CD4-positive, alpha-beta T cell treated with Interleukin-12 subunit alpha and Interleukin-12 subunit beta, for 1 hour (primary cell): Measurements from ENCODE around the gene ALPI.

Experiments
- DNase-seq: peaks from one replicate; pipeline ENCODE4 v3.0.0-alpha.2; 2020

ALPI gene

GRCh38 chr2:232465061-232465460 is 9.1 kb downstream of the ALPI start:
- no peak for DNase-seq

DNA sequence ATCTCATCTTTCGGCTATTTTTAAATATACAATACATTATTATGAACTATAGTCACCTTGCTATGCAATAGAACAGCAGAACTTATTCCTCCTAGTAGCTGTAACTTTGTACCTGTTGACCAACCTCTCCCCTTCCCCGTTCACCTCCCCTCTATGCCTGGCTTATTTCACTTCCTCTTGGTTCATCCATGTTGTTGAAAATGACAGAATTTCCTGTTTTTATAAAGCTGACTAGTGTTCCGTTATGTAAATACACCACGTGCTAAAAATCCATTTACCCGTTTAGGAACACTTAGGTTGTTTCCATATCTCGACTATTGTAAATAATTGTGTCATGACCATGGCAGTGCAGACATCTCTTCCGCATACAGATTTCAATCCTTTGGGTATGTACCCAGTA is 10.3 kb downstream of the ALPI start:
- DNase-seq: no peak

GRCh38 chr2:232473467-232473890 is 17.5 kb downstream of the ALPI start:
- DNase-seq: no peak

- DNase-seq: no peak
Observed at GRCh38 chr2:232476045-232476444, 20.1 kb downstream of the ALPI start.

DNA sequence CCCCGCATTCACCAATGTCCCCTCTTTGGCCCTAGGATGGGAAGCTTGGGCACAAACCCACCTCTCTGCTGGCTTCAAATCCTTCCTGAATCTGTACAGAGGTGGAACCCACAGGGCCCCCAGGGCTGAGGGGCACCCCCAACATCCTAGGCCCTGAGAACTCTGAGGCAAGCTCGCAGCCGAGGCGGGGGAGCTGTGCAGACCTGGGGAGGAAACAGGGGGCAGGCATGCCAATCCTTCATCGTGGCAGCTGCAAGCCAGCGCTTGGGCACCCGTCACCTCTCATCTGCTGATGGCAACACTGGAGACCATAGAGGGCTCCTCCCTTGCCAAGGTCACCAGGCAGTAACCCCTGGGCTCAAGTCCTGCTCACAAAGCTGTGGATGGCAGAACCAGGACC is 20.8 kb downstream of the ALPI start:
- DNase-seq: no peak

DNA sequence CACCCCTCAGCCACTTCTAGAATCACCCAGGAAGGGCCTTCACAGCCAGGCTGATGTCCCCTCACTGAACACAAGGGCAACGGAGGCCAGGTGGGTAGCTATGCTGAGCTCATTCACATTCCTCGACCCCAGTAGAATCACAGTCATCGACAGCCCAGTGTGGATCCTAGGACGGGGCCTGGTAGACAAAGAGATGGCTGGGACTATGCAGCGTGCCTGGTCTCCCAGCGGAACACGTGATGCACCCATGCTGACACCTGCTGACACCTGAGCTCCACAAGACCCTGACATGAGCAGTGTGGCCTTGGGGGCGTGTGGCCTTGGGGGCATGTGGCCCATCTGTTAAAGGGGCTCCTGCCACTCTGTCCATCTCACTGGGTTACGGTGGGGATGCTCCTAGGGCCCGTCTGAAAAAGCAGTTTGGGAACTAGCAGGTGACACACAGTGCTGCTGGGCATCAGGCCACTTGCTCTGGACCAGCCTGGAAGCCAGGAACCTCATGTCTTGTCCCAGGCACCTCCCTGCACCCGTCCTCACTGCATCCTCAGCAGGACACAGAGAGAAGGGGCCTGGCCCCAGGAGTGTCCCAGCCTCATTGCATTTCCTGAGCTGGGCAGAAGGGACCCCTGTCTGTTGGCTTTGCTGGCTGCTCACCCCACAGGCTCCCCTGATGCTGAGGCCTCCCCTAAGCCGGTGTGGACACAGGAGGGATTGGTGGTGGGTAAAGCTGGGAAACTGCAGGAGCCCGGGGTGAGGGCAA is 22.0 kb downstream of the ALPI start:
- DNase-seq: no peak

GRCh38 chr2:232478571-232479340 is 22.8 kb downstream of the ALPI start:
- no peak for DNase-seq

GRCh38 chr2:232479341-232480200 is 23.6 kb downstream of the ALPI start:
- no peak for DNase-seq

GRCh38 chr2:232480201-232481190 is 24.5 kb downstream of the ALPI start:
- no peak for DNase-seq

GRCh38 chr2:232481322-232482140 is 25.6 kb downstream of the ALPI start:
- no peak for DNase-seq

- DNase-seq: no peak
Observed at GRCh38 chr2:232482301-232483238, 26.6 kb downstream of the ALPI start.

GRCh38 chr2:232483311-232483922 is 27.5 kb downstream of the ALPI start:
- no peak for DNase-seq

DNA sequence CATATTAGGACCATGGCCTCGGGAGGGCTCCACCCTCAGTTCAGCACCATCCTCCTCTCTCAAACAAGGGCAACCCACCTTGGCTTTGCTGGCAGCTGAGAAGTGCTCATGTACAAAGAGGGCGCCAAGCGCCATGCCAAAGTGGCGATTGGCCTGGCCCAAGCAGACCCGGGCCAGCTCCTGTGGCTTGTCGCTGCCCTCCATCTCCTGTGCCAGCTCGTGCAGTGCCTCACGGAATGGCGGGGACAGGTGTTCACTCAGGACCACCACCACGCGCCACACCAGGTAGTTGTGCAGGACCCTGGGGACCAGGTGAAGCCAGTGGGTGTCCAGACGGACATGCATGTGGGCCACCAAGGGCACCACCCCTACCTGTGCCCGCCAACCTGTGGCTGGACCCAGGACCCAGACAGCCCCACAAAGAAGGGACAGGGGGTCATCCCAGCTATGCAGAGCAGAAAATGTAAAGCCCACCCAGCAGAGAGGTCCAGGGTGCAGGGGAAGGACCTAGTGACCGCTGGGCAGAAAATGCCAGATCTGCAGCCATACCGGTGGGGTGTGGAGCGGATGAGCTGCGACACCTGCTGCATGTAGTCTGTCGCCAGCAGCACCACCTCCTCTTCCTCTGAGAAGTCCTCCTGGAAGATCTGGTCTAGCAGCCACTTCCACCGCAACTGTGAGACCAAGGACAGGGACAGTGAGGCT is 28.1 kb downstream of the ALPI start:
- no peak for DNase-seq

DNA sequence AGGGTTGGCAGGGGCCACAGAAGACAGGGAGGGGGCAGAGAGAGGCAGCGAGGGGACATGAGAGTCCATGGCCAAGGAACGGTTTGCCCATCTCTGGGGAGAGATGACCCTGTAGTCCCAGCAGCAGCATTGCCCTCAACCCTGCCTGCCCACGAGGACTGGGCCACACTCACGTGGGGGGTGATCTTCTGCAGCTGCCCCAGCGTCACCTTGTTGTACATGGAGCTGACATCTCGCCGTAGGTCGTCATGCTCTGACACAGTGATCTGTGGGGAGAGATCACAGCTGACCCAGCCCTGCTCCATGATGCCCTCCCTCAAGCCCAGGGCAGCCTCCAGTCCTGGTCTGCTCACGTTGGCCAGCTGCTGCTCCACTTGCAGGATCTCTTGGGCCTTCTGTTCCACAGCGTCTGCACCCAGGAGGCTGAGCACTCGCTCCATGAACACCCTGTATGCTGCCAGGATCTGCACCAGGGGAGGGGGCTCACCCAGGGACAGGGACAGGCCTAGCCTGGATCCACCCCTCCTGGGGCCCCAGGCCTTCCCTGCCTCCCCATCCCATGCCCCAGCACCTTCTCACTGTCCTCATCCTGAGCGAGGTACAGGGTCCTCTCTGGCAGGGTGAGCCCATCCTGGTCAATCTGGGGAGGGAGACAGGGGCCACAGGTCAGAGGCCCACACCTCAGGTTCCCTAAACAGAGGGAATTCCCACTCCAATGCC is 28.8 kb downstream of the ALPI start:
- no peak for DNase-seq

- no peak for DNase-seq
Observed at GRCh38 chr2:232485348-232485756, 29.4 kb downstream of the ALPI start.

- no peak for DNase-seq
Observed at GRCh38 chr2:232485757-232486557, 30.0 kb downstream of the ALPI start.
